GM18909 (cell line): ENCODE data around the gene GFOD2.

ENCODE experiments used
- ATAC-seq: cut with Tn5 transposase; IDR thresholded peaks from one replicate; pipeline ENCODE4 v1.9.1; 2021; ENCODE audit warnings: mild to moderate bottlenecking; ENCODE audit not compliant: unreplicated experiment, poor library complexity

GFOD2 gene

DNA sequence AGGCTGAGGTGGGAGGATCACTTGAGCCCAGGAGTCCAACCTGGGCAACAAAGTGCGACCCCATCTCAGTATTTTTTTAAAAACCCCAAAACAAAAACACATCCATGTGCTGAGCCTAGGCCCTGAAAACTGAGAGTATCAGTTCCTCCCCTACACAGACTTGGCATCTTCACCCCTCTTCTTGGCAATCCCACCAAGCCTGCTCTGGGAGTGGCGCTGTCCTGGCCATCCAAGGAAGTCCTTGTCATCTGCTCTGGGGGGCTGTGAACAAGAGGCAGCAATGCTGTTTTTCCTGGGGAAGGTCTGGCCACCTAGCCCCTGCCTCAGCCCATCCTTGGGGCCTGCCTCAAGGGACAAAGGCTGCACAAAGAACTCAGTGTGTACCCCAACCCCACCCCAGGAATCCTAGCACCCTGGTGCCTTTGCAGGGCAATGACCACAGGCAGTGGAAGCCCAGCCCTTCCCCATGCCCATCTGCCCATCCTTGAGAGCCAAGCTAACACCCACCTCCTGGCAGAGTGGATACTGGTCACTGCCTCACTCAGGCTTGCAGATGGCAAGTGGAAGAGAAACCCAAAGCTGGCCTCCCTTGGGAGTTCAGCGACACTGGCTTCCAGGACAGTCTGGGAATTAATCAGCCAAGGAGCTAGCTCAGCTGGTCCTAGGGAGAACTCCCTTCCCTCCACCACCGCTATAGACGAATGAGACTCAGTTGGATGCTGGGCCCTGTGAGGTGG lies 14.8 kb upstream of the GFOD2 start:
- ATAC-seq = no peak

DNA sequence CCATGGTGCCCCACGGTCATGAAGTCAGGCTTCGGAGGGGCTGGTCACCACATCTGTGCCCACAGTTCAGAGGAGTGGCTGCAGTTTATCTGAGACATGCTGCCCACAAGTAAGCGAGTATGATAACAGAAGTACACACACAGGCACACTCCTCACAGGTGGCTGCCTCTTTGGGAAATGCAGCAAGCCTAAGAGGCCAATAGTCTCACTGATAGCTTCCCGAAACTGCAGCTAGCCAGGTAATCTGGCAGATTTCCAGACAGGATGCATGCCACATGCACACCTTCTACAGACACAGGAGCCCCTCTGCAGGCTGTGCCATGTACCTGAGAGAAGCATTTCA lies 12.6 kb upstream of the GFOD2 start:
- ATAC-seq = no peak

DNA sequence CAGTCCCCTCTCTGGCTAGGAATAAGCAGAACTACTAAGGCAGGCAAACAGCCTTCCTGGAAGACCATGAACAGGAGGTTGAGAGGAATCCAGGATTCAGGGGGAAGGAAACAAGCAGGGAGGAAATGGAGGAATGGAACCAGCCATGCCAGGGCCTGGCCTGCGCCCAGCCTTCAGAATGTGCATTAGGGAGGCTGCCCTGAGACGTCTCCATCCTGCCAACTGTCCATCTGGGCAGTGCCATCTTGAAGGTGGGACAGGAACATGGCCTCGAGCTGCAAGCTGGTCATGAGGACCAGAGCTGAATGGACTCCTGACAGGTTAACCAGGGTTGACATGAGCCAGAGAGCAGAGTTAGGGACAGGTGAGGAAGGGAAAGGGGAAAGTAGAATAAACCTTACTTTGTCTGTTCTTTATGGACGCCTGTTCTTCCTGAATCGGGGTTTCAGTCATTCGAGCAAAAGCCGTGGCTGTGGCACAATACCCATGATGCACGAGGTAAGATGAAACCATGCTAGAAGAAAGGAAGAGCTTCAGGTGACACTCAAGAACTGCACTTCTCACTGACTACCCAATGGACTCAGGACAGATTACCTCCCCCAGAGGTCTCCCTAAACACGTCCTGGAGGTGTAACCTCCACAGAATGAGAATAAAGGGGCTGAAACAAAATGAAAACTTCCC lies 12.1 kb upstream of the GFOD2 start:
- no peak for ATAC-seq

DNA sequence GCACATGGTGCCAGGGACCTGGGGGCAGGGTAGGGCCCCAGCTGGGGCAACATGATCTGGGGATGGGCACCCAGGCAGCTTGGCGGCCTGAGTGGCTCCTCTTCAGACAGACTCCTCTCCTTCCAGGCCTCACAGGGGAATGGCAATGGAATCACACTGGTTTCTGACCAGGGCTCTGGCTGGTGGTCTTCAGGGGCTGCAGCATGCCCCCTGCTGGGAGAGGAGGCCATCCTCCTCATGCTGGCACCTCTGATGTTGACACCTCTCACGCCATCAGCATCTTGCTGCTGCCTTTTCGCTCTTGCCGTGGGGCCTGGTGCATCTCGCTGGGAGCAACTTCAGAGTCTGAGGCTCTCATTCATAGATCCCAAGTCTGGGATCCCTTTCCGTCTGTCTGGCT lies 11.2 kb upstream of the GFOD2 start:
- no peak for ATAC-seq

DNA sequence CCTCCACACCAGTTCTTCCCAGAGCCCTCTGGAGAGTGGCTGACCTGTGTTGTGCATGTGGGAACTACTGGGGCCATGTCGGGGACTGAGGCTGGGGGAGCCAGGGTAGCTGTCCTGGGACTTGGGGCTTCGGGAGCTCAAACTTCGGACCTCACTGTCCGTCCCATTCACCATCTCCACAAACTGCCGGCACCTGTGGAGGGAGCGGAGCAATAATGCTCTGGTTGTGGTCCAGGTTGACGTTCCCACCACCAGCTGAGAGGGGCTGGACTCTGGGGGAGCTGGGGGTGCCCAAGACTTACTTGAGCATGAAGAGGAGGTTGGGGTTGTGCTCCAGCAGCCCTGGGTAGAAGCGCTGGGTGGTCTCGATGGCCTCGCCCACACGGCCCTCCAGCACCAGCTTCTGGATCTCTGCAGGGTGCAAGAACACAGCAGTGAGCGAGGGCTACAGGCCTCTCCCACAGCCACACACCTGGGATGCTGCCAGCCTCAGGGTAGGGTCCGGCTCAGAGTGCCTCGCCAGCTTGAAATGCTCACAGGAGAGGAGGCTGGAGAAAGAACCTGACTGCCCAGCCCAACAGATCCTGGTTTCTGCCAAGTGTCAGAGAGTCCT lies 10.6 kb upstream of the GFOD2 start:
- no peak for ATAC-seq

DNA sequence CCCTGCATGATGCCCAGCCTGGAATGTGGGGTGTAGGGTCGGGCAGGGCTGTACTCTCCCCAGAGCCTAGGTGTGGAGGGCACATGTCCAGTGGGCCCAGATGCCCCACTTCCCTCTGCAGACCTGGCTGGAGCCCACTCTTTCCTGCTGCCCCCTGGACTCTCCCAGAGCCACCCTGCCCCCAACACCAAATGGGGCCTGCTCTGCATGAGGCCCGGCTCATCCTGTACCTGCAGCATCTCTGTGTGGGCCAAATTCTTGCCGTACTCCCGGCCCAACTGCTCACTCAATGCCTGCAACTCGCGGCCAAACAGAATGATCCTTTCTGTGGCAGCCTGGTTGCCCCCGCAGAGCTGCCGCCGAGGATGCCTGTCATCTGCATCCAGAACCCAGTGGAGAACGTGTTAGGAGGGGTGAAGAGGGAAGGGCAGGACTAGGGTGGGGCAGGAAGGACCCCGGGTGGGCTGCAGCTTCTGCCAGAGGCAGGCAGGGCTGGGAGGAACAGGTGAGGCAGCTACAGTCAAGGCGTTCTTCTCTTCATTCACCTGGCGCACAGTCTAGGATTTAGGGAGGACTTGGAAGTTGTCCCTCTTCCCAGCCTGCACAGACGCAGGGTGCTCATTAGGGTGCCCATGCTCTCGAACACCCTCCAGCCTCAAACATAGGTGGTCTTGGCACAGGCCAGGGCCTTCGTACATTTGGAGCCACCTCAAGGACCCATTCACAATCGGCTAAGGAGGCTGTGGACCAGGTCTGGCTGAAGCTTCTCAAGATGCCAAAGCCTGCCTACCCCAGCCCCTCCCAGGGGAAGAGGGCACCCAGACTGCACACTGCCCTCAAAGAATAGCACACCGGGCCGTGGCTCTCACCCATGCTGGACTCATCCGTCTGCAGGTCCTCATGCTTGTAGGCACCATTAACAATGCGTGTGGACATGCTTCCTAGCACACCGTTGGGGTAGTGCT lies 8.7 kb upstream of the GFOD2 start:
- ATAC-seq = no peak

DNA sequence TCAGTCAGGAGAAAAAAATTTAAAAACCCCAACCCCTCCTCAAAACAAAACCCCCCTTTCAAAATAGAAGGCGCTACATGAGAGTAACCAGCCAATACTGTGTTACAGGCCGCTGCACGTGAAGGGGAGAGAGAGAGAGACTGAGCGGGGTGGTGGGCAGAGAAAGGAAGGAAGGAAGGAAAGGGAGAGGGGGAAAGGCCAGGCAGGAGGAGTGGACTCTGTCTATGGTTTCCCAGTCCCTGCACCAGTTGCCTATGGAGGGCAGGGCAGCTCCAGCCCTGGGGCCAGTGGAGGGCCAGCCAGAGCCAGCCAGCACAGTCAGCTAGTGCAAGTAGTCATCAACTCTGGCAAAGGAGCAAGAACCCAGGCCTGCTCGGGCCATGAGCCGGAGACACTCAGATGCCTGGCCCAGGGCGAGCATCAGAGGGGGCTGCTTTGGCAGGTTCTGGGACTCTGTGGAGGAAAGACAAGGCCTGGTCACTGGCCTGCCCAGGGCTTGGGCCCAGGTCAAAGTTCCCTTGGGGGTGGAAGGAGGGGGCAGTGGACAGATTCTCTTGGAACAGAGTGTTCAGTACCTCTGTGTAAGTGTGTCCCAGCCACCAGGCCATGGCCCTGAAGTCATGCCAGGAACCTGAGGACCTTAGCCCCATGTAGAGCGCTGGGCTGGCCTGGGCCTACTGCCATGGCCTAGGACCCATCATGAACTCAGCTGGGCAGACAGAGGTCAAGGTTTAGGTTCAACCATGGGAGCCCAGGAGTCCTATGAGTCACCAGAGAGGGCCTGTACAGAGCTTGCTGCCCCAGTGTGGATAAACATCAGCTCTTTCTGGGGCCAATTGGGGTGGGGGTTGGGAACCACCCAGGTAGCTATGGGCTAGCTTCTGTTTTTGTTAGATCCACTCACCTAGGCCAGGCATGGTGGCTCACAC lies 7.3 kb upstream of the GFOD2 start:
- ATAC-seq = no peak

DNA sequence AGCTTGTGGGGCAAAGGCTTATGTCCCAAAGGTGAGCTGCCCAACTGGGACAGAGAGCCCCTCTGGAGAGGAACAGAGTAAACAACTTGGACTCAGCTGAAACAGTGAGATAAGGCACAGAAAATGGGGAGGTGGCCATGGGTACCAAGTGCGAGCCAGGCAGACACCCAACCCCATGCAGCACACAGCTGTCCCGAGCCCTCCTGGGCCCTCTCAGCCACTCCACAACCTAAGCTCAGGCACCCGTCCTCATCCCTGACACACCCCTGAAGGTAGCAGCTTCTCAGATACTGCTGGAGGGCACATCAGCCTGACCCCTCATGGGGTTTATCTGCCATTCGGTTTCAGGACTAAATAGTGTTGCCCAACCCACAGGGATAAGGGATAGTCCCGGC lies 4.8 kb upstream of the GFOD2 start:
- no peak for ATAC-seq

DNA sequence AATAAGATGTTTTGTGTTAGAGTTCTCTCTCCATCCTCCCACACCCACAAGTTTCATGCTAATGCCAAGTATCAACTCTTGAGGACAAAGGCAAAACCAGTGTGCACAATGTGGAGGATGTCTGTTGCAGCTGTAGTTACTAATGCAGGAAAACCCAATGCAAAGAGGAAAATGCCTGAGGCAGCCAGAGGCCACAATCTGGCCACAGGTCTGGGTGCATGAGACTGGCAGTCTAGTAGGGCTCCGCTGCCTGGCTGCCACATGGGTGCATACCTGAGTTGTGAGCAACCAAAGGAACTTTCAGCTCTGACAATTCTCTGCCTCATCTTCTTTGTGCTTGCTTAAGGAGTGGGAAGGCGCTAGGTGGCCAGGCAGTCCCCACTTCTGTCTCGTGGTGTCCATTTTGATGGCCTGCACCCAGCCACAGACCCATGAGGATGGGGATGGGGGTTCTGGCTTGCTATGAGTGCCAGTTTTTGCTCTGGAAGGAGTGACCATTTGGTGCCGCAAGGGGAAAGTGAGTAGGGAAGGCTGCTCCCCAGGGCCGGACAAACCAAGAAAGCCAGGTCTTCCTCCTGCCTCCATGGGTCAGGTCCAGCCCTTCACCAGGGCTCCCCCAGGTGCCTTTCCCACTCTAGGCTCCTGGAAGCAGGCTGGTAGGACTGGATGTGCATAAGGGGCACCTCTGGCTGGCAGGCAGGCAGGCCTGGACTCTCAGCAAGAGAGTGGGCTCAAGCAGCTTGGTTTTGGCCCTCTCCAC lies 4.2 kb upstream of the GFOD2 start:
- ATAC-seq = no peak

DNA sequence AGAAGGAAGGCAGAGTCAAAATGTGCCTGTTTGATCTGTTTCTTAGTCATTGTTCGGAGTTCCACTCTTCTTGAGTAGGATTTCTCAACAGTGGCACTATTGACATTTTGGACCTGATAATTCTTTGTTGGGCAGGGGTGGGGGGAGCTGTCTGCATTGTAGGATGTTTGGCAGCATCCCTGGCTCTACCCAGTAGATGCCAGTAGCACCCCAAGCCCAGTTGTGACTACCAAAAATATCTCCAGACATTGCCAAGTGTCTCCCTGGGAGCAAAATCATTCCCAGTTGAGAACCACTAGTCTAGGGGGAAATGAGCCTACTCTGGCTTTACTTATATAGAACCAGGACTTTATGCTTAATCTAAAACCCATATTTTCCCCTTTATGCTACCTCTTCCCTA lies 1.1 kb upstream of the GFOD2 start:
- no peak for ATAC-seq

DNA sequence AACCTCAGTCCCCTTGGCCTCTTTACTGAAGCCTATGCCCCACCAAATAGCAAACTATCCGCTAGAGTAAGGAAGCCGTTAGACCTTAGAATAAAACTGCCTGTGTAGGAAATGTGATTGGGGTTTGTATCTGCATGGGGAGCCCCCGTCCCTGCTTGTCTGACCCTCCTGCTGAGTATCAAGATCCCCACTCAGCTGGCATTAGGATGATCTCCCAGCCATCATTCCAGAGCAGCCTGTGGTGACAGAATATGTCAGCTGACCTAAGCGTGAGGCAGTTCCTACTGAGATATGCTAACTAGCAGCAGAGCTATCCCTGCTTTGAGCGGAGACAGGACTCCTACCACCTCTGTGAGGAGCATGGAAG lies 645 bp upstream of the GFOD2 start:
- peak; percentile 13 for ATAC-seq

DNA sequence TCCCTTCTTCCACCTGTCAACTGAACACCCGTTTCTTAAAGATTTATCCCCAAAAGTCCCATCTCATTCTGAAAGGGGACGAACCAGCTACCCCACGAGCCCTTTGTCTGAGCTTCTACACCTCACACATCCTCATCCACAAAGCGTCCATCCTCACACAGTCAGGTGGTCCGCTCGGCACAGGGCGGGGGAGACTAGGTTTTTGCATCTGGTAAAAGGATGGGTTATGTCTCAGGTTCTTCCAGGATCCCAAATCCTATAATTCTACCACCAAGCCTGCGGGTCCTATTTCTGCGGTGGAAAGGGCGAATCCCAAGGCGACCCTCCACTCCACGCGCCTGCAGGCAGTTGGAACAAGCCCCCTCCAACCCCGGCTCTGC lies 458 bp downstream of the GFOD2 start:
- no peak for ATAC-seq

DNA sequence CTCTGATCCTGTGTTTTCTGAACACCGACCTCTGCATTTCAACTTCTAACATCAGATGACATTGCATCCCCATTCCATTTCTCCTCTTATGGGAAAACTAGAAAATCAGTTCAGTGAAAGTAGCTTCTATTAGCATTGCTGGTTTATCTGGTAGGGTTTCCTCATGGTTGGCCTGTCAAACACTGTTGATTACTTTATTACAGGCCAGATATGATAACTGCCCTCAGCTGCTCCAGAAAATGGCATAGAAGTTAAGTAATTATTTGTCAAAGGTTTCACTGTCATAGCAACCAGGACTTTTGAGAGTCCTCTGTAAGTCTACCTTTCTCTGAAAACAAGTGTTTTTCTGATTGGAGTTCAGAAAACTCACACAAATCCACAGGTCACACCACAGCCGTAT lies 3.0 kb downstream of the GFOD2 start:
- ATAC-seq = no peak

DNA sequence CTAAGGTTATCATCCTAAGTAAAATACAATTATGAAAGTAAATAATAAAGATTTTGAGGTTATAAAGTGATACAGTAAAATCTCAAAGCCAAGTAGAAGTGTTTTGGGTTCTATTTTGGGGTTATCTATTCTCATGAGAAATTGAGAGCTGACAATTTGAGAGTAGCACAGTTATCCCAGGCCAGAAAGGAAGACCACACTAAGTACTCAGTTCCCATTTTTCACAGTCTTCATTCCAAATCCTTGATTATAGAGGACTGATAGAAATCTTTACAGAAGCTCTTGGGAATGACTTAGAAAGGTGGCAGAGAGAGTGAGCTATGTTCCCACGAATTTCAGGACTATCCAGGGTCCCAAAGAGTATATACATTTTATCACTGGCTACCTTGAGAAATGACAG lies 4.6 kb downstream of the GFOD2 start:
- ATAC-seq = no peak

DNA sequence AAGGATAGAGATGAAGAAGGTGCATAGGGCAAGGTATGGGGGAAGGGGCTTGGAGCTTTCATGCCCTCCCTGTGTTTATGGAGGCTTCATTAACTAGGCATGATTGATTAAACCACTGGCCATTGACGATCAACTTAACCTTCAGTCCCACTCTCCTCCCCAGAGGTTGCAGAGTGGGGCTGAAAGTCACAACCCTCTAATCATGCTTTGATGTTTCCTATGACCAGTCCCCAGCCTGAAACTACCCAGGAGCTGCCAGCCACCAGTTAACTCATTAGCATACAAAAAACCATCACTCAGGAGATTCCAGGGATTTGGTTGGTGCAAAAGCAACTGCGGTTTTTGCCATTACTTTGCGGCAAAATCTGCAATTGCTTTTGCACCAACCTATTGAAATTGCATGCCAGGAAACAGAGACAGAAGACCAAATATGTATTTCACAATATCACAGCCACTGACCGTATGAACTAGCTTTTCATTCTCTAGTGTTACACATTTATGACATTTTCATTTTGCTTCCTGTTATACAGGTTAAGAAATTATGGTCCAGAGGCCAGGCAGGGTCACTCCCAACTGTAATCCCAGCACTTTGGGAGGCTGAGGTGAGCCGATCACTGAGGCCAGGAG lies 5.4 kb downstream of the GFOD2 start:
- ATAC-seq = no peak

DNA sequence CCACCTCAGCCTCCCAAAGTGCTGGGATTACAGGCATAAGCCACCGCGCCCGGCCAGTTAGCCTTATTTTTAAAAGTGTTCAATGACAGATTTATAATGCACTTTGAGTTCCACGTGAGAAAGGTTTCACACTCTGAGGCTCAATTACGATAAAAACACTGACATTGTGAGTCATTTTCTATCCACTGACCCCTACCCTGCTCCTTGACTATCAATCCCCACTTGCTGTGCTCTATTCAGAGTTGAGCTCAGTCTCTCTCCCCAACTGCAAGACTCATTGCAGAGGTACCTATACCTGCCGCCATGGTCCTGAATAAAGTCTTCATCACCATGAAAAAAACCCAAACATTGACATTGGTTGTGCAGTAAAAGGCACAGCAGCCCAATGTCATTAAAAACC lies 8.5 kb downstream of the GFOD2 start:
- ATAC-seq = no peak

DNA sequence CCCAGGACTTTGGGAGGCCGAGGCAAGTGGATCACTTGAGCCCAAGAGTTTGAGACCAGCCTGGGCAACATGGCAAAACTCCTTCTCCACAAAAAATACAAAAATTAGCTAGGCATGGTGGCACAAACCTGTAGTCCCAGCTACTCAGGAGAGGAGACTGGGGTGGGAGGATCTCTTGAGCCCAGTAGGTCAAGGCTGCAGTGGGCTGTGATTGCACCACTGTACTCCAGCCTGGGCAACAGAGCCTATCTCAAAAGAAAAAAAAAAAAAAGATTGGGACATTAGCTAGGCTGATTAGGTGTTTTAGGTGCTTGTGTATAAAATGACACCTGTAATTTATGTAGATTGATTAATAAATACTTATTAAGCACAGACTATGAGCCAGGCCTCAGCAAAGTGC lies 10.1 kb downstream of the GFOD2 start:
- no peak for ATAC-seq

DNA sequence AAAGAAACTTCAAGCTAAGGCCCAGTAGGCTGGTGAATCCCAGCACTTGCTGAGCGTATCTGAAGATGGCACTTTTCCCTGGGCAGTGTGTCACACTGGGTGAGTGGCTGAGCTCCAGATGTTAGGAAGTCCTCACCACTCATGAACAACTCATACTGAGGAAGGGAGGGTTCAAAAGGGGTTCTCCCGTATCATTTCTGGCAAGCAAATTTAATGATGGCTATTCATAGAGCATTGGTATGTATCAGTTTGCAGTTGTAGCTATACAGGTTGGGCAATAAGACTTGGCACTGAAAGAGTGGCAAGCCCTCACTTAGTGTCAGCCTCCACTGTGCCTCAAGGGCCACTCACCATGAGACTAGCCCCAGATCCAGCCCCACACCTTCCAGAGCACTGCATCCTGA lies 10.7 kb downstream of the GFOD2 start:
- ATAC-seq = no peak

DNA sequence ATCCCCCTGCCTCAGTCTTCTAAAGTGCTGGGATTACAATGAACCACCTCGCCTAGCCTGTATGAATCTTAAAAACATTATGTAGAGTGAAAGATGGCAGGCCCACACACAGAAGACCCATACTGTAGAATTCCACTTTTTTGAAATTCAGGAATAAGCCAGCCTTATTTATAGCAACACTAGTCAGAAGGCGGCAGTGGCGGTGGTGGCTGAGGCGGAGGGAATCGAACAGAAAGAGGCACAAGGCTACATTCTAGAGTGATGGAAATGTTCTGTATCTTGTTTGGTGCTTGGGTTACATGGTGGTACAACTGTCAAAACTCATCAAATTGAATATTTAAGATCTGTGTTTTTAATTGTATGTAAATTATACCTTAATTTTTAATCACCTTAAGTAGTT lies 11.3 kb downstream of the GFOD2 start:
- no peak for ATAC-seq
